Heart left ventricle (tissue), 16 donors: Measurements from ENCODE around the gene DDN. TPM values are rescaled to one million over a fixed set of nuclear protein-coding genes. Genes with fewer than 3 reads are reported as not detected.

ENCODE experiments used
- ATAC-seq, 4 donors: fragments of 200-7000 bp; cut with Tn5 transposase; one replicate each; pipeline ENCODE4 v1.9.1; 2020 to 2022; ENCODE audit warnings: moderate library complexity in 4 of 4, mild to moderate bottlenecking in 3 of 4, moderate number of reproducible peaks in 1 of 4
- DNase-seq, 5 donors: peaks; one replicate each; pipeline ENCODE4 v3.0.0-alpha.2; 2020
- H3K27ac ChIP-seq, 12 donors: fragments of 200-600 bp; sonication (generic) in 4 of 12; one replicate each; pipeline versions ENCODE4 v1.5.0 to v1.8.0; 2016 to 2022; ENCODE audit warnings: mild to moderate bottlenecking in 2 of 12
- H3K27me3 ChIP-seq, 9 donors: fragments of 200-600 bp; sonication (generic) in 2 of 9; one replicate each; pipeline versions ENCODE4 v1.5.1 to v1.8.0; 2016 to 2022; ENCODE audit warnings: mild to moderate bottlenecking in 3 of 9
- H3K36me3 ChIP-seq, 9 donors: fragments of 200-600 bp; sonication (generic) in 2 of 9; one replicate each; pipeline versions ENCODE4 v1.5.0 to v1.8.0; 2018 to 2022; ENCODE audit warnings: mild to moderate bottlenecking in 2 of 9
- H3K4me1 ChIP-seq, 12 donors: fragments of 200-600 bp; sonication (generic) in 4 of 12; one replicate each; pipeline versions ENCODE4 v1.5.0 to v1.8.0; 2016 to 2022; ENCODE audit warnings: mild to moderate bottlenecking in 3 of 12
- H3K4me3 ChIP-seq, 12 donors: fragments of 200-600 bp; sonication (generic) in 4 of 12; one replicate each; pipeline versions ENCODE4 v1.5.0 to v1.8.0; 2017 to 2022; ENCODE audit warnings: mild to moderate bottlenecking in 9 of 12, moderate library complexity in 4 of 12
- H3K9me3 ChIP-seq, 12 donors: fragments of 200-600 bp; sonication (generic) in 4 of 12; one replicate each; pipeline versions ENCODE4 v1.5.0 to v1.8.0; 2016 to 2022; ENCODE audit warnings: mild to moderate bottlenecking in 1 of 12
- POLR2A ChIP-seq, 2 donors: fragments of 450-650 bp; IDR thresholded peaks; one replicate each; pipeline ENCODE4 v1.6.1; 2017; ENCODE audit warnings: antibody characterized with exemption in 2 of 2, mild to moderate bottlenecking in 2 of 2, moderate library complexity in 2 of 2
- WGBS, 4 donors: extraction: QIAGEN DNeasy Blood & Tissue Kit in 2 of 4; methylation state at CpG; one replicate each; pipeline versions ENCODE4 v1.1.5 to v1.1.7; 2013 to 2018; 5-methylcytosine and 5-hydroxymethylcytosine counted together
- intact Hi-C, 10 donors: fragments of 100-400 bp; cut with DNase I; formaldehyde crosslinking; loops; one replicate each; pipeline versions ENCODE4 v1.11.1 to v1.14.2; 2022
- polyA plus RNA-seq, 2 donors: library from polyadenylated mRNA; stranded (reverse); fragments of 200-250 nt; gene quantifications; one replicate each; pipeline ENCODE4 v1.2.3, GENCODE V29; 2013
- total RNA-seq, 9 donors: library from RNA; depleted of rRNA in 2 of 9; stranded (reverse); fragments of >200 nt in 2 of 9; fragmentation: NEBNext Ultra II Directional in 3 of 9; extraction: Animal tissue kit (Norgen Biotek cat#: 25700) in 3 of 9; gene quantifications; one replicate each; pipeline versions ENCODE4 v1.1.0 to v1.2.4, GENCODE V29; 2016 to 2023
- TF ChIP-seq, protein P1 (sequence below), 12 donors: fragments of 200-600 bp; sonication (generic) in 4 of 12; IDR thresholded peaks; one replicate each; pipeline versions ENCODE4 v1.5.0 to v1.8.0; 2018 to 2022; ENCODE audit warnings: antibody characterized with exemption in 12 of 12, mild to moderate bottlenecking in 5 of 12
- donor health status: ischemic (EF 13 %, LVEDD 7.1; RV severe dilation, severe dysfunction).
- donor health status: healthy with polysubstance abuse.
- donor health status: DM: no; HTN: yes; CAD: no.
- donor health status: DM: no; HTN: no; CAD: no.
- donor health status: ischemic (EF 25% LVEDD 6.9; RV normal size, moderate dysfunction).
- donor health status: ischemic (EF 25% LVEDD 5.7; RV mildly dilated, moderate dysfunction).
- donor health status: healthy.
- donor health status: DM: yes; HTN: yes; CAD: no.
- donor health status: ischemic (EF 35%, LVEDD 5.7; RV mildly dilated, moderate dysfunction).
- donor health status: nonischemic (EF 11% LVEDD 7.7; RV severe dilation, severe dysfunction).
- donor health status: DM: yes; HTN: yes; CAD: no.
- donor health status: PGD.
- donor health status: ischemic (EF 29% LVEDD 5.4; RV normal size, mild dysfunction).
- donor health status: nonischemic (EF 23%, LVEDD 6.1; RV moderate dilation, normal function).

DDN gene
- total and polyA plus RNA-seq, 11 donors, result 0.40 to 2.8 (median 0.95) TPM

DNA sequence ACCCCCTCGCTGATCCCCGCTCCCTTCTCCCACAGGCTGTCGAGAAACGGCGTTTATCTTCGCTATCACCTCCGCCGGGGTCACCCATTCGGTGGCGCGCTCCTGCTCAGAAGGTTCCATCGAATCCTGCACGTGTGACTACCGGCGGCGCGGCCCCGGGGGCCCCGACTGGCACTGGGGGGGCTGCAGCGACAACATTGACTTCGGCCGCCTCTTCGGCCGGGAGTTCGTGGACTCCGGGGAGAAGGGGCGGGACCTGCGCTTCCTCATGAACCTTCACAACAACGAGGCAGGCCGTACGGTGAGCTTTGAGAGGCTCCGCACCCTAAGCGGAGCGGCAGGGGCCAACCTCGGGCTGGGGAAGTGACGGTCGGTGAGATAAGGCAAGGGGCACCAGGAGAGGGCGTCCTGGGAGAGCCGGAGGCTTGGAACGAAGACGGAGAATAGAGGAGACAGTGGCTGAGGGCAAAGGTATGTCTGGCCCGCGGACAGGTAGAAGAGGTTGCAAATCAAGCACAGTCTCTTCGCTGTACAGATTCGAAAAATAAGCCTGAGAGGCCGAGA lies 18.7 kb downstream of the DDN start:
- H3K27ac ChIP-seq, result peak overlapping the region in 1 of 12 donors; percentile 37
- H3K9me3 ChIP-seq, result no peaks in the 10 kb centered on the region
- no peaks in the 10 kb centered on the region for H3K36me3 ChIP-seq
- peak in 2 of 4 donors; percentile 3 to 10 for ATAC-seq
- TF ChIP-seq, protein P1, sequence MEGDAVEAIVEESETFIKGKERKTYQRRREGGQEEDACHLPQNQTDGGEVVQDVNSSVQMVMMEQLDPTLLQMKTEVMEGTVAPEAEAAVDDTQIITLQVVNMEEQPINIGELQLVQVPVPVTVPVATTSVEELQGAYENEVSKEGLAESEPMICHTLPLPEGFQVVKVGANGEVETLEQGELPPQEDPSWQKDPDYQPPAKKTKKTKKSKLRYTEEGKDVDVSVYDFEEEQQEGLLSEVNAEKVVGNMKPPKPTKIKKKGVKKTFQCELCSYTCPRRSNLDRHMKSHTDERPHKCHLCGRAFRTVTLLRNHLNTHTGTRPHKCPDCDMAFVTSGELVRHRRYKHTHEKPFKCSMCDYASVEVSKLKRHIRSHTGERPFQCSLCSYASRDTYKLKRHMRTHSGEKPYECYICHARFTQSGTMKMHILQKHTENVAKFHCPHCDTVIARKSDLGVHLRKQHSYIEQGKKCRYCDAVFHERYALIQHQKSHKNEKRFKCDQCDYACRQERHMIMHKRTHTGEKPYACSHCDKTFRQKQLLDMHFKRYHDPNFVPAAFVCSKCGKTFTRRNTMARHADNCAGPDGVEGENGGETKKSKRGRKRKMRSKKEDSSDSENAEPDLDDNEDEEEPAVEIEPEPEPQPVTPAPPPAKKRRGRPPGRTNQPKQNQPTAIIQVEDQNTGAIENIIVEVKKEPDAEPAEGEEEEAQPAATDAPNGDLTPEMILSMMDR (IDR thresholded peaks at IDR 0.05), result peak in 2 of 12 donors; percentile 8
- no peak for TF ChIP-seq POLR2A (IDR thresholded peaks at IDR 0.05)
- H3K4me3 ChIP-seq, result peak overlapping the region in 11 of 12 donors; percentile 14 to 54 (median 40)
- WGBS, 4 donors, result 3% methylated on average over 28 to 46 of the region's 46 CpGs
- peaks cover 42 to 95% (median 71%) of the 10 kb centered on the region in 9 donors for H3K27me3 ChIP-seq
- intact Hi-C loops, result loop anchor here in 2 of 10 donors (10.0 kb wide), 1 partner anchor 126 kb away; the partner anchor contains the start of gene DDX23 (in 2 of the 2)
- peaks cover 7 to 46% (median 37%) of the 10 kb centered on the region in 12 donors for H3K4me1 ChIP-seq
- DNase-seq, result no peak

GRCh38 chr12:48979602-48980388 lies 19.4 kb downstream of the DDN start:
- Histone ChIP-seq H3K36me3 (no peaks in the 10 kb centered on the region), H3K4me1 (peaks cover 7 to 46% (median 37%) of the 10 kb centered on the region in 12 donors), H3K27ac (peak overlapping the region in 1 of 12 donors; percentile 37), H3K9me3 (no peaks in the 10 kb centered on the region), H3K4me3 (peak overlapping the region; percentile 22 to 54 (median 39)), H3K27me3 (peaks cover 42 to 96% (median 75%) of the 10 kb centered on the region in 9 donors)
- ATAC-seq (peak in 3 of 4 donors; percentile 11 to 30 (median 24)), DNase-seq (peak in 2 of 5 donors; percentile 36 to 72)
- TF ChIP-seq, protein P1 (IDR thresholded peaks at IDR 0.05), result no peak
- TF ChIP-seq POLR2A (IDR thresholded peaks at IDR 0.05), result no peak
- intact Hi-C loops, result loop anchor here in 2 of 10 donors (10.0 kb wide), 1 partner anchor 125 kb away; the partner anchor contains the start of gene DDX23 (in 2 of the 2)
- WGBS, 4 donors, result 1 to 3% (median 2%) methylated on average over 43 to 55 of the region's 55 CpGs

DNA sequence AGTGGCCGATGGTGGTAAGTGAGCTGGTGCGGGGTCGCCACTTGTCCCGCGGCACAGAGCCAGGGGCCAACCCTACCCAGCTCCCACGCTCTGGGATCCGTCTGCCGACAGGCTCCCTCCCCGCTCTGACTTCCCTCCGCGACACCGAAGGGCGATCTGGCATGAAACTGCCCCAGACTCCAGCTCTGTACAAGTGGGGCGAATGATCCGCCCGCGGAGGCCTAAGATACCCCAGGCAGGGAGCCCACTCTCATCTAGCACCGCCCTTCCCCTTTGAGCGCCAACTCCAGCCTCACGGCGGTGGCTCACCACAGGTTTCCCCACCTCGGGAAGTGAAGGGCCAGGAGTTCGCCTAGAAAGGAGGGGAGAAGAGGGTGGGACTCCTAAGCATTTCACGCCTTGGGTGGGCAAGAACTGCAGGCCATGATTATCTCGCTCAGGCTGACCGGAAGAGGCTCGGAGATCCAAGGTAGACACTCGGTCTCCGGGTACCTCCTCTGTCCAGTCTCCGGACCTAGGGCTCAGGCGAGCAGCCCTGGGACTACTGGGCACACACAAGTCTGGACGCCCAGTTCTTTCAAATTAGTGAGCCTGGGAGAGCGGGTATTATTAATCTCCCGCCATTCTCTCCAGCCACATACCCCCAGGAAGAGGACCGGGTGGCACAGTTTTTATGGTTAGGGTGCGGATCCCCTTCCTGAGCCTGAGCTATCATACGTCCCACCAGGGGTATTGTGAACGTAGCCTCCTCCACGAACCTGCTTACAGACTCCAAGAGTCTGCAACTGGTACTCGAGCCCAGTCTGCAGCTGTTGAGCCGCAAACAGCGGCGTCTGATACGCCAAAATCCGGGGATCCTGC lies 20.2 kb downstream of the DDN start:
- ATAC-seq (no peak), DNase-seq (no peak)
- WGBS, 4 donors, result 3 to 8% (median 3%) methylated on average over 17 to 45 of the region's 45 CpGs
- Histone ChIP-seq H3K27me3 (peaks cover 42 to 96% (median 82%) of the 10 kb centered on the region in 9 donors), H3K9me3 (no peaks in the 10 kb centered on the region), H3K4me1 (peaks cover 7 to 50% (median 39%) of the 10 kb centered on the region in 12 donors), H3K4me3 (peak overlapping the region; percentile 22 to 54 (median 39)), H3K27ac (no peak overlapping the region), H3K36me3 (no peaks in the 10 kb centered on the region)
- intact Hi-C loops, result no loop called here
- no peak for TF ChIP-seq POLR2A (IDR thresholded peaks at IDR 0.05)
- TF ChIP-seq, protein P1 (IDR thresholded peaks at IDR 0.05), result no peak
